ENCODE data around the gene MVB12A.
A peak's percentile ranks its signal among the peaks of the same experiment; 100 is the strongest.

The MVB12A gene

GRCh38 chr19:17447704-17448130, 27.9 kb downstream of the MVB12A start:
- DNase-seq, result no peak

DNA sequence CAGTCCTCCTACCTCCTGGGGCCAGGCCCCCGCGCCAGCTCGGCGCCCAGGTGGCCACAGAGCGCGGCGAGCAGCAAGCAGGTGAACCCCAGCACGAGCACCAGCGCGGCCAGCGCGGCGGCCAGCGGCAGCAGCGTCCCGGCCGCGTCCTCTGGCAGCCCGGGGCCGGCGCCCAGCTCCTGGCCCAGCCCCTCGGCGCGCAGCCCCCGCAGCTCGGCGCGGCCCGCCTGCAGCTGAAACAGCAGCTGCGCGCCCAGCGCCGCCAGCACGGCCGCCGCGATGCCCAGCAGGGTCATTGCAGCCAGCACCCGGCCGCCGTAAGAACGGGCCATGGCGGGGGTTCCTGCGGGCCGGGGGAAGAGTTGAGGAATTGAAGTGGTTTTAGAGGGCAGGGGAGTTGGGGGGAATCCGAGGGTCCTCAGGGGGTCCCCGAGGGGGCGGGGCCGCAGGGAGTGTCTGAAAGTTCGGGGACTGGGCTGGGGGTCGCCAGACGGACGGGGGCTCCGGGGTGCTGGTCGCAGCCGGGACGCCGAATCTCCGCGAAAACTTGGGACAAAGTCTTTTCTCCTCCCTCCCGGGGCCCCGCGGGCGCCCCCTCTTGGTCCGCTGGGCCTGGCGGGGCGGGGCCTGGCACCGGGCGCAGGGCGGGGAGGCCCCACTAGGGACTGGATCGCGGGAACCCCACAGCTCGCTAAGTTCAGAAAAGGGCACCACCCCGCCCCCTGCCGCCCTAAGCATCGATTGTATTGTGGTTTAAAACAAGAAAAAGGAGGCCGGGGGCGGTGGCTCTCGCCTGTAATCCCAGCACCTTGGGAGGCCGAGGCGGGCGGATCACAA, 28.5 kb downstream of the MVB12A start, which contains the start of gene TMEM221:
TSS of gene TMEM221 (minus strand) at position 538 of the 837 bp plus-strand sequence. CDS start at position 332, 206 bp downstream.
- DNase-seq, result no peak

DNA sequence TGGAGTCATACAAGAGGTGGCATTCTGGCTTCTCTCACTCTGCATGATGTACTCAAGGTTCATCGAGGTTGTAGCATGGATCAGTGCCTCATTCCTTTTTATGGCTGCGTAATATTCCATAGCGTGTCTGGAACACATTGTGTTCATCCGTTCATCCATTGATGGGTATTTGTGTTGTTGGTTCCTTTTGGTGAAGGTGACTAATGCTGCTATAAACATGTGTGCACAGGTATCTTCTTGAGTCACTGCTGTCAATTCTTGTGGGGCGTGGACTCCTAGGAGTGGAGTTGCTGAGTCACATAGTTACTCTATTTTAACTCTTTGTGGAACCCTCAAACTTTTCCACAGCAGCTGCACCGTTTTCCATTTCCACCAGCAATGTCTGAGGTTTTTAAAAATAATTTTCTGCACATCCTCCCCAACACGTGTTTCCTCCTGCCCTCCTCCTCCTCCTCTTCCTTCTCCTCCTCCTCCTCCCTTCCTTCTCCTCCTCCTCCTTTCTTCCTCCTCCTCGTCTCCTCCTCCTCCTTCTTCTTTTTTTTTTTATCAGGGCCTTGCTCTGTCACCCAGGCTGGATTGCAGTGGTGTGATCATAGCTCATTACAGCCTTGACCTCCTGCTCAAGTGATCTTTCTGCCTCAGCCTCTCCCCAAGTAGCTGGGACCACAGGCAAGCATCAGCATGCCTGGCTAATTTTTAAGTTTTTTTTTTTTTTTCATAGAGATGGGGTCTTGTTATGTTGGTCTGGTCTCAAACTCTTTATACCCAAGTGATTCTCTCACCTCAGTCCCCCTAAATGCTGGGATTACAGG, 30.6 kb downstream of the MVB12A start:
- no peak for DNase-seq

DNA sequence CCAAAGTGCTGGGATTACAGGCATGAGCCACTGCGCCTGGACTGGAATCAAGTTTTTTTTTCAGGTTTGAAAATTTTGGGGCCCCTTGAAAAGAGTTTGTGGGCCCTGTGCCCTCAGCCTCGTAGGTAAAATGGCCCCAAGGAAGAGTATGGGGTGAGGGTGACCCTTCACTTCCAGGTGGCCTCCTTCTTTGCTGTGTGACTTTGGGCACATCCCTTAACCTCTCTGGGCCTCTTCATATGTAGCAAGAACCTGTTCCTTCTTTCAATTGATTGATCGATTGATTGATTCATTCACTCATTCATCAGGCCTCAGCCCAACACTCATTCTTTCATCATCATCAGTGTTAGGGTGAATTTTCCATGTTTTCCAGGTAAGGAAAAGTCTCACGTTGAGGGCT, 32.0 kb downstream of the MVB12A start:
- no peak for DNase-seq

- DNase-seq, result no peak
Observed at GRCh38 chr19:17454576-17455071, 34.8 kb downstream of the MVB12A start.

GRCh38 chr19:17455308-17456123, 35.7 kb downstream of the MVB12A start:
- no peak for DNase-seq

DNA sequence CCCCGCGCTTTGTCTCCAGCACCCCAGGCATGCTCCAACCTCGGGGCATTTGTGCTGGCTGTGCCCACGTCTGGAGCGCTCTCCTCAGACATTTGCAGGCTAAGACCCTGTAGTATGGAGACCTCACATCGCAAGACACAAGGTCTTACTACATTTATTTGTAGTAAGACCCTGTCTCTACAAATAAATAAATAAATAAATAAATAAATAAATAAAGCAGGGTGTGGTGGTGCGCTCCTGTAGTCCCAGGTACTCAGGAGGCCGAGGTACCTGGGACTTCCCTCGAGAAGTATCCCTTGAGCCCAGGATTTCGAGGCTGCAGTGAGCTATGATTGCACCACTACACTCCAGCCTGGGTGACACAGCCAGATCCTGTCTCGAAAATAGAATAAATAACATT, 36.3 kb downstream of the MVB12A start:
- no peak for DNase-seq

DNA sequence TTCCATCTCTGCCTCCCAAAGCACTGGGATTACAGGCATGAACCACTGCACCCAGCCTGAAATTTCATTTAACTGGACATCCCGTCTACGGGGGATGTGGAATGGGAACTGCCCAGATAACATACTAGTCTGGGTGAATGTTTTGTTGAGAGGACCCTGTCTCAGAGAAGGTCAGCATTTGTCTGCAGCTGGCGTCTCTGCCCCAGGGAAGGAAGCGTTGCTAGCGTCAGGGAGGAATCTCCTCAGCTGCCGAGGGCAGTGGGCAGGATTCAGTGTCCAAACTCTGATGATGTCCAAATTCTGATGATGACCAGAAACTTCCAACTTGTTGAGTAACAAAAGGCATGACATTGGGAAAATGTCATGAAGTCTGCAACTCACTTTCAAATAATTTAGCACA, 37.8 kb downstream of the MVB12A start:
- no peak for DNase-seq

DNA sequence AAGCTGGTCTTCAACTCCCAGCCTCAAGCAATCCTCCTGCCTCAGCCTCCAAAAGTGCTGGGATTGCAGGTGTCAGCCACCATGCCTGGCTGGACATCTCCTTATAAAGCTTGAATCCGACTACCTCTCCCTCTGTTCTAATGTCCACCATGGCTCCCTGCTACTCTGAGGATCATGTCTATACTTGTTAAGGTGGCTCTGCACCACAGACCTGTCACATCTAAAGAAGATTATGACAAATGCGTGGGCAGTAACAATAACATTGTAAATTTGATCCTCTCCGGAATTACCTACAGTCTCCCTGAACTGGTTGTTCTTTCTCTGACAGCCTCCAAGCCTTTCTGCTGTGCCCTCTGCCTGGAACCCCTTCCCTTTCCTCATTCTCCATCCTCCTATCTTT, 39.1 kb downstream of the MVB12A start:
- no peak for DNase-seq

DNA sequence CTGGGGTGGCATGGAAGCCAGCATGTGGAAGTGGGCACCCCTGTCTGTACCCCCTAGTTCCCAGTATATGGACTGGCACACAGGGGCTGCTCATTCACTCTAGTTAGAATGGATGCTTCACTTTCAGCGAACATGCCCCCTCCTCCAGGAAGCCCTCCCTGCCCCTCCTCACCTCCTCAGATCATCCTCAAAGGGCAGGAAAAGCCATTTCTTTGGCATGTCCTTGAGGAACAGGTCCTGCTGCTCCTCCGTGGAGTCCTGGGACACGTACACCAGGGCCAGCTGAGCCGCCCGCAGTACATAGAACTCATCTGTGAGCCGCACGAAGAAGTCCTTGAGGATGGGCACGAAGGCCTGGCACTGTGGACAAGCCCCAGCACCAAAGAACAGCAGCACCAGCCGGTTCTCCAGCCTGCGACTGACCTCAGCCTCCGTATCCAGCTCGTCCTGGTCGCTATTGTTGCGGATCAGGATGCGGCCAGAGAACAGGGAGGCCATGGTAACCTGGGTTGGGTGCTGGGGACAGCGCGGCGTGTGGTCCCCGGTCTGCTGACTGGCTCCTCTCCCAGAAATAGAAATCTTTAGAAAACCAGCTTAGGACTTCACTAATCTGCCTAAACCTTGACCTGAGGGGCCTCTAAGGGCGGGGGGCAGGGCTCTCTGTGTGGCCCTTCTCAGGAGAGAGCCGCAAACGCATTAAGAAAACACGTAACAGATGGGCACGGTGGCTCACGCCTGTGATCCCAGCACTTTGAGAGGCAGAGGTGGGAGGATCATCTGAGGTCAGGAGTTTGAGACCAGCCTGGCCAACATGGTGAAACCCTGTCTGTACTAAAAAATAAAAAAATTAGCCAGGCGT, 40.8 kb downstream of the MVB12A start, which contains the start of gene NXNL1:
TSS of gene NXNL1 (minus strand) at position 555 of the 859 bp plus-strand sequence. CDS start at position 498, 57 bp downstream.
- no peak for DNase-seq

- DNase-seq, result no peak
Observed at GRCh38 chr19:17466487-17466850, 46.6 kb downstream of the MVB12A start.

DNA sequence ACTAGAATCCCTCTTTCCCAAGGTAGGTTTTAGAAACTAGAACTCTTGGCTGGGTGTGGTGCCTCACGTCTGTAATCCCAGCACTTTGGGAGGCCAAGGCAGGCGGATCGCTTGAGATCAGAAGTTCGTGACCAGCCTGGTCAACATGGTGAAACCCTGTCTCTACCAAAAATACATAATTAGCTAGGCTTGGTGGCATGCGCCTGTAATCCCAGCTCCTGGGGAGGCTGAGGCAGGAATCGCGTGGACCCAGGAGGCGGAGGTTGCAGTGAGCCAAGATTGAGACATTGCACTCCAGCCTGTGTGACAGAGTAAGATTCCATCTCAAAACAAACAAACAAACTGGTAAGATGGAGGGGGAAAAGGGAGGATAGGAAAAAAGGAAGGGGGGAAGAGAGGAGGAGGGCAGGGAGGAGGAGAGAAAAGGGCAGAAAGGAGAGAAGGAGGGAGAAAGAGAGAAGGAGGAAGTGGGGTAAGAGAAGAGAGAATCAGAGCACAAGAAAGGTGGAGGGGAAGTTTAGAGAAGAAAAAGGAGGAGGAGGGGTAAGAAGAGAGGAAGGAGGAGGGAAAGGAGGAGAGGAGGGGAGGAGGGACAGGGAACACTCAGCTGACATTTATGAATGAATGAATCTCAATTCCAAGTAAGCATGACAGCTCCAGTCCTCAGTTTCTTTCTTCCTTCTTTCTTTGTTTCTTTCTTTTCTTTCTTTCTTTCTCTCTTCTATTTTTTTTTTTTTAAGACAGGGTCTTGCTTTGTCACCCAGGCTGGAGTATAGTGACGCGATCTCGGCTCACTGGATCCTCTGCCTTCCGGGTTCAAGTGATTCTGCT, 47.8 kb downstream of the MVB12A start:
- DNase-seq, result no peak

- no peak for DNase-seq
Observed at GRCh38 chr19:17468302-17469091, 48.6 kb downstream of the MVB12A start.

GRCh38 chr19:17469092-17469480, 49.2 kb downstream of the MVB12A start:
- DNase-seq, result no peak

- DNase-seq, result peak; percentile 90
Observed at GRCh38 chr19:17469481-17470067, 49.7 kb downstream of the MVB12A start.

GRCh38 chr19:17470068-17470841, 50.4 kb downstream of the MVB12A start, which contains the start of gene SLC27A1:
Gene SLC27A1, plus strand, starts transcription at chr19:17470524. Its CDS starts 17 bp downstream, at chr19:17470541.
- DNase-seq, result peak; percentile 98

DNA sequence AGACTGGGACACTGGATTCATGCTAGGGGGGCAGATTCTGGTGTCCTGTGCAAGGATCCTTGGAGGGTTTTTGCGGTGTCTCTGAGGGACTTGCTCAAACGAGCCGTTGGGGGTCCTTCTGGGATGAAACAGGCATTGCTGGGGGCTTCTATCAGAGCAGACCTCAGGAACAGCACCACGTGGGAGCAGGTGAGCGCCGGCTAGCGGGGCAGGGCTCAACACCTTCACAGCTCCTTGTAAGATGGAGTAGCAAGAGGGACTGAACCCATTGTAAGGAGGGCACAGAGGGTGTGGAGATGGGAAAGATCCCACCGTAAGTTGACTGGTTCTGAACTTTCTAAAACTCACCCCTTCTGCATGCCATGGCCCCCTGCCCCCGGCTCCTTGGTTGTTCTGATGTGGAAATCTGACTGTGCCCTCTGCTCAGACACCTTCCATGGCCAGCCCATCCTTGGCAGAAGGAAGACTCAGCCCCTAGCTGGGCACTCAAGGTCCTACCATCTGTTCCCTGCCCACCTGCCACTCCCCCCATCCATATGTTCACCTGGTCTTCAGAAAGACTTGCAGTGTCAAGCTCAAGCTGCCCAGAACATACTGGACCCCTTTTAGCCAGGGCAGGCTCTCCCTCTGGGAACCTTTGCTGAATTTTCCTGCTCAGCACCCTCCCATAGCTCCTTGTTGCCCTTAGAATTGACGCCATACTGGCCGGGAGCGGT, 51.7 kb downstream of the MVB12A start:
- no peak for DNase-seq

DNA sequence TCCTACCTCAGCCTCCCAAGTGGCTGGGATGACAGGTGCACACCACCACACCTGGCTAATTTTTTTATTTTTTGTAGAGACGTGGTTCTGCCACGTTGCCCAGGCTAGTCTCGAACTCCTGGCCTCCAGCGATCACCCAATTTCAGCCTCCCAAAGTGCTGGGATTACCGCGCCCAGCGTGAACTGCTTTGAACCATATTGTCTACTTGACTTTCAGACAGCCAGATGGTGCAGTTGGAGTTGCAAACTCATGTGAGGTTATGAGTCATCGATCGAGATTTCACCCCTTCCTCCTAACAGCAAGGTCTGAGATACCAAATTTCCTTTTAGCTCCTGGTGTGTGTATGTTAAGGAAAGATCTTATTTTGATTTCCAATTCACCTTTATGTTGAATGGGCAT, 53.2 kb downstream of the MVB12A start:
- no peak for DNase-seq

All from amniotic stem cell (primary cell).